Gastrocnemius medialis (tissue), 4 donors: ENCODE results near the gene C16orf95. TPM values are rescaled to one million over a fixed set of nuclear protein-coding genes. Genes with fewer than 3 reads are reported as not detected.
A peak's percentile ranks its signal among the peaks of the same experiment; 100 is the strongest.

Experiments used
- ATAC-seq, 2 donors: fragments of 150-250 bp; one replicate each; pipeline ENCODE4 v1.9.1; 2016
- DNase-seq, 2 donors: peaks; one replicate each; pipeline ENCODE4 v3.0.0-alpha.2; 2019
- H3K27ac ChIP-seq, 4 donors: fragments of 200-600 bp; sonication (generic); 1 replicate in 1 of 4; 2 replicates in 3 of 4; pipeline ENCODE4 v1.5.1; 2016 to 2018; ENCODE audit warnings: mild to moderate bottlenecking in 2 of 4, moderate library complexity in 1 of 4
- H3K27me3 ChIP-seq, 3 donors: fragments of 200-600 bp; sonication (generic) in 2 of 3; 1 replicate in 1 of 3; 2 replicates in 2 of 3; pipeline versions ENCODE4 v1.5.1 to v1.6.0; 2016 to 2019; ENCODE audit warnings: mild to moderate bottlenecking in 1 of 3, moderate library complexity in 1 of 3
- H3K36me3 ChIP-seq, 2 donors: fragments of 200-600 bp; sonication (generic) in 1 of 2; one replicate each; pipeline ENCODE4 v1.5.1; 2017 to 2018
- H3K4me1 ChIP-seq, 2 donors: fragments of 200-600 bp; sonication (generic) in 1 of 2; one replicate each; pipeline ENCODE4 v1.5.1; 2016 to 2017; ENCODE audit warnings: mild to moderate bottlenecking in 2 of 2
- H3K4me3 ChIP-seq, 4 donors: fragments of 200-600 bp; sonication (generic) in 3 of 4; 1 replicate in 1 of 4; 2 replicates in 3 of 4; pipeline ENCODE4 v1.5.1; 2016 to 2019; ENCODE audit warnings: mild to moderate bottlenecking in 2 of 4
- H3K9me3 ChIP-seq, 3 donors: fragments of 200-600 bp; sonication (generic) in 2 of 3; 1 replicate in 1 of 3; 2 replicates in 2 of 3; pipeline ENCODE4 v1.5.1; 2016 to 2019
- POLR2A ChIP-seq, 2 donors: fragments of 450-650 bp; IDR thresholded peaks; one replicate each; pipeline ENCODE4 v1.6.1; 2017; ENCODE audit warnings: antibody characterized with exemption in 2 of 2, mild to moderate bottlenecking in 2 of 2, moderate library complexity in 2 of 2
- in situ Hi-C, 4 donors: fragments of 200-750 bp; cut with MboI; loops; one replicate each; pipeline versions ENCODE4 v1.15.0 to v1.8.0; 2017; ENCODE audit warnings: low sequenced_read_pairs in 4 of 4
- intact Hi-C: fragments of 100-400 bp; cut with DNase I; formaldehyde crosslinking; loops from one replicate; pipeline ENCODE4 v1.15.1; 2023; ENCODE audit warnings: low total_unique reads
- total RNA-seq, 4 donors: library from RNA; depleted of rRNA; stranded (reverse); fragments of >200 nt; gene quantifications; one replicate each; pipeline versions ENCODE4 v1.1.0 to v1.2.3, GENCODE V29; 2016
- TF ChIP-seq, protein P1 (sequence below), 5 experiments: fragments of 450-650 bp in 3 of 5; fragments of 200-600 bp in 2 of 5; sonication (generic) in 2 of 5; IDR thresholded peaks in 4 of 5; conservative IDR thresholded peaks in 1 of 5; 1 replicate in 4 of 5; 2 replicates in 1 of 5; pipeline ENCODE4 v1.5.1; 2016 to 2019; ENCODE audit warnings: antibody characterized with exemption in 5 of 5, mild to moderate bottlenecking in 3 of 5, moderate library complexity in 3 of 5

C16orf95 gene
- total RNA-seq, 4 donors from 2014 or later: 0.22 to 3.8 (median 1.3) TPM

DNA sequence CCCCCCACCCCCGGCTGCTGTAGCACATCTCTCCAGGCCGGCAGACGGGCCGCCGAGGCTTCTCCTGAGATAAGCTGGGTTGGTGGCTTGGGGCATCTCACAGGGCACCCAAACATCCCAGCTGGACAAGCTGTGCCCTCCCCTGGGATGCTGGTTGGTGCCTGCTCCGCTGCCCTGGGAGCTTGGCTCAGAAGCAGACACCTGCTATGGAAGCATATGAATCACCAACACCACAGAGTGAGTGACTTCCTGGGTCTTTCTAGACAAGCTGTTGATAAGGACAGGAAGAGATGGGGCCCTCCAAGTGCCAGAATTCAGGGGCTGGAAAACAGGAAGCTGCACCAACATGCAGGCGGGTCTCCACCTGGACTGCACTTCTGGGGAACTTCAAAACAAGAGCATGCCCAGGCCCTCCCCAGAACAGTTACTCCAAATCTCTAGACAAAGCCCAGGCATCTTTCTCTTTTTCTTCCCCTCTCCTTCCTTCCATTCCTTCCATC, 13.7 kb downstream of the C16orf95 start:
- in situ Hi-C loops (no loop called here), intact Hi-C loops (no loop called here)
- Histone ChIP-seq H3K9me3 (no peaks in the 10 kb centered on the region), H3K27me3 (no peaks in the 10 kb centered on the region), H3K4me3 (no peak overlapping the region), H3K4me1 (no peaks in the 10 kb centered on the region), H3K27ac (no peak overlapping the region), H3K36me3 (peaks cover 0 to 6% of the 10 kb centered on the region in 2 donors)
- ATAC-seq: no peak
- no peak for TF ChIP-seq POLR2A (IDR thresholded peaks at IDR 0.05)
- TF ChIP-seq, protein P1, sequence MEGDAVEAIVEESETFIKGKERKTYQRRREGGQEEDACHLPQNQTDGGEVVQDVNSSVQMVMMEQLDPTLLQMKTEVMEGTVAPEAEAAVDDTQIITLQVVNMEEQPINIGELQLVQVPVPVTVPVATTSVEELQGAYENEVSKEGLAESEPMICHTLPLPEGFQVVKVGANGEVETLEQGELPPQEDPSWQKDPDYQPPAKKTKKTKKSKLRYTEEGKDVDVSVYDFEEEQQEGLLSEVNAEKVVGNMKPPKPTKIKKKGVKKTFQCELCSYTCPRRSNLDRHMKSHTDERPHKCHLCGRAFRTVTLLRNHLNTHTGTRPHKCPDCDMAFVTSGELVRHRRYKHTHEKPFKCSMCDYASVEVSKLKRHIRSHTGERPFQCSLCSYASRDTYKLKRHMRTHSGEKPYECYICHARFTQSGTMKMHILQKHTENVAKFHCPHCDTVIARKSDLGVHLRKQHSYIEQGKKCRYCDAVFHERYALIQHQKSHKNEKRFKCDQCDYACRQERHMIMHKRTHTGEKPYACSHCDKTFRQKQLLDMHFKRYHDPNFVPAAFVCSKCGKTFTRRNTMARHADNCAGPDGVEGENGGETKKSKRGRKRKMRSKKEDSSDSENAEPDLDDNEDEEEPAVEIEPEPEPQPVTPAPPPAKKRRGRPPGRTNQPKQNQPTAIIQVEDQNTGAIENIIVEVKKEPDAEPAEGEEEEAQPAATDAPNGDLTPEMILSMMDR (IDR thresholded peaks at IDR 0.05 in 4 of 5, conservative IDR thresholded peaks at IDR 0.05 in 1 of 5): no peak
- DNase-seq: no peak

GRCh38 chr16:87298857-87299465, 18.2 kb downstream of the C16orf95 start:
- in situ Hi-C loops (loop anchor here (25.0 kb wide), 2 partner anchors 237 to 737 kb away; partner anchors contain the start of genes FOXC2 (in 3 of the 4) and MTHFSD (in 3 of the 4)), intact Hi-C loops (no loop called here)
- TF ChIP-seq, protein P1 (IDR thresholded peaks at IDR 0.05 in 4 of 5, conservative IDR thresholded peaks at IDR 0.05 in 1 of 5): no peak
- no peak for TF ChIP-seq POLR2A (IDR thresholded peaks at IDR 0.05)
- ATAC-seq (no peak), DNase-seq (no peak)
- no peak overlapping the region for H3K4me3 ChIP-seq
- peaks cover 0 to 6% of the 10 kb centered on the region in 2 donors for H3K36me3 ChIP-seq
- H3K27me3 ChIP-seq: no peaks in the 10 kb centered on the region
- H3K4me1 ChIP-seq: no peaks in the 10 kb centered on the region
- H3K27ac ChIP-seq: no peak overlapping the region
- no peaks in the 10 kb centered on the region for H3K9me3 ChIP-seq

- peaks cover 0 to 6% of the 10 kb centered on the region in 2 donors for H3K36me3 ChIP-seq
- no peak overlapping the region for H3K4me3 ChIP-seq
- H3K27ac ChIP-seq: no peak overlapping the region
- no peak for ATAC-seq
- no peaks in the 10 kb centered on the region for H3K9me3 ChIP-seq
- no peaks in the 10 kb centered on the region for H3K27me3 ChIP-seq
- DNase-seq: no peak
- intact Hi-C loops: no loop called here
- TF ChIP-seq POLR2A (IDR thresholded peaks at IDR 0.05): no peak
- TF ChIP-seq, protein P1 (IDR thresholded peaks at IDR 0.05 in 4 of 5, conservative IDR thresholded peaks at IDR 0.05 in 1 of 5): peak in 4 of 5 experiments; percentile 6 to 50 (median 28)
- no peaks in the 10 kb centered on the region for H3K4me1 ChIP-seq
- in situ Hi-C loops: loop anchor here (25.0 kb wide), 2 partner anchors 236 to 736 kb away; partner anchors contain the start of genes FOXC2 (in 3 of the 4) and MTHFSD (in 3 of the 4)
These were observed 19.1 kb downstream of the C16orf95 start for GRCh38 chr16:87297918-87298631.

DNA sequence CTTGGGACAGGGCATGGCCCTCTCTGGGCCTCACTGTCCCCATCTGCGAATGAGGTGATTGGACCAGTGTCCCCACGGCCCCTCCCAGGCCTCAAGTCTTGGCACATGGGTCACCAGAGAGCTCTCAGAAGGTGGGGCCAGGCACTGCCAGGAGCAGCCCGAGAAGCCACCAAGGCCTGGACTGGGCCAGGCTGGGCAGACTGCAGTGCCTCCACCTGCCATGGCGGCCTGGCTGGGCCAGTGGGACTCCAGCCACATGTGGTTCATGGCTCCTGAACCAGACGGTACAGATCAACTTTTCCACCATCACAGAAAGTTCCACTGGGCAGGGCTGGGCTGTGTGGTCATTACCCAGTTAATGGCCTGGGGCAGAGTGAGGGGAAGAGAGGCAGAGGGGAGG, 19.8 kb downstream of the C16orf95 start:
- H3K4me3 ChIP-seq: no peak overlapping the region
- no peaks in the 10 kb centered on the region for H3K9me3 ChIP-seq
- in situ Hi-C loops (loop anchor here (25.0 kb wide), 2 partner anchors 235 to 735 kb away; partner anchors contain the start of genes FOXC2 (in 3 of the 4) and MTHFSD (in 3 of the 4)), intact Hi-C loops (no loop called here)
- H3K27ac ChIP-seq: no peak overlapping the region
- TF ChIP-seq, protein P1 (IDR thresholded peaks at IDR 0.05 in 4 of 5, conservative IDR thresholded peaks at IDR 0.05 in 1 of 5): no peak
- TF ChIP-seq POLR2A (IDR thresholded peaks at IDR 0.05): no peak
- no peak for ATAC-seq
- no peak for DNase-seq
- no peaks in the 10 kb centered on the region for H3K4me1 ChIP-seq
- H3K27me3 ChIP-seq: no peaks in the 10 kb centered on the region
- peaks cover 0 to 4% of the 10 kb centered on the region in 2 donors for H3K36me3 ChIP-seq
